Astrocyte of the cerebellum (primary cell): Measurements from ENCODE around the gene SFTA2.
"Not testable (repeated sequence)": the region's sequence is repeated elsewhere in the genome, so short reads cannot be mapped to it uniquely, and the experiment has no call there.

ENCODE experiments used
- DNase-seq: peaks from one replicate; pipeline ENCODE4 v3.0.0-alpha.2; 2011; ENCODE audit warnings: low read depth
- H3K4me3 ChIP-seq: 2 replicates; pipeline ENCODE4 v1.5.1; 2011; ENCODE audit warnings: mild to moderate bottlenecking, low read depth, low read length, moderate library complexity
- in situ Hi-C: cut with HindIII; loops from 2 replicates; pipeline ENCODE4 v1.10.0; 2017; ENCODE audit warnings: low sequenced_read_pairs
- TF ChIP-seq, protein P1 (sequence below): IDR thresholded peaks from 2 replicates; pipeline ENCODE4 v1.5.1; 2012; ENCODE audit warnings: low read length, low read depth, moderate library complexity, mild to moderate bottlenecking; ENCODE audit errors: missing control alignments

SFTA2 gene

DNA sequence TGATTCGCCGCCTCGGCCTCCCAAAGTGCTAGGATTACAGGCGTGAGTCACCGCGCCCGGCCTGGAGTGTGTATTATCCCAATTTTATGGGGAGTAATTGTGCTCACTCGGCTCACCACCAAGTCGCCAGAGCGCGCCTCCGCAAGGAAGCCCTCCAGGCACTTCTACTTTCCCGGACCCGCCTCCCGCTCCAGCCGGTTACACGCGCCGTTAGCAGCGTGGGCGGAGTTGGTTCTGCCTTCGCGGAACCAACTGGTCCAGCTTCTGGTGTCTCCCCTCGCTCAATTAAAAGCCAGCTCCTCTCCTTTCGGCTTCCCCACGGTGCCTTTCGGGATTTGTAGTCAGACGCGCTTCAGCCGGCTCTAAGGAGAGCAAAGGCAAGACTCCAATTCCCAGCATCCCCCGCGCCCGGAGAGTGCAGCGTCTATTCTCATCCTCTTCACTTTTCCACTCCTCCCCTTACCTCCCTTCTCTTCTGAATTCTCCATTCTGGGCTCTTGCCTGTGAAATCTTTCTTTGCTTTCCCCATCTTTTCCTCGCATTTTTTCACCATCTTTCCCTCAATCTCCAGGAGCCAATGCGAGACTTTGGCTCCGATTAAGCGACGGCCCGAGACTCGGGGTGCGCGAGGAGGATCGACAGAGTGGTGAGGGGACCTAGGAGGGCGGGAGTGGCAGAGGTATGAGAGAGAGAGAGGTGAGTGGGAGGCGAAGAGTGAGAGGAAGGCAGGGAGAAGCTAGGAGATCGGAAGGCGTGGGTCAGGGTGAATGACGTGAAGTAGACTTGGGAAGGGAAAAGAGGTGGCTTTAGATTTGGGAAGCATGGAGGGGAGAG, 24.0 kb downstream of the SFTA2 start, which contains the start of gene GTF2H4:
Gene GTF2H4 (plus strand): TSS at position 450 of the 834 bp plus-strand sequence.
- TF ChIP-seq, protein P1, sequence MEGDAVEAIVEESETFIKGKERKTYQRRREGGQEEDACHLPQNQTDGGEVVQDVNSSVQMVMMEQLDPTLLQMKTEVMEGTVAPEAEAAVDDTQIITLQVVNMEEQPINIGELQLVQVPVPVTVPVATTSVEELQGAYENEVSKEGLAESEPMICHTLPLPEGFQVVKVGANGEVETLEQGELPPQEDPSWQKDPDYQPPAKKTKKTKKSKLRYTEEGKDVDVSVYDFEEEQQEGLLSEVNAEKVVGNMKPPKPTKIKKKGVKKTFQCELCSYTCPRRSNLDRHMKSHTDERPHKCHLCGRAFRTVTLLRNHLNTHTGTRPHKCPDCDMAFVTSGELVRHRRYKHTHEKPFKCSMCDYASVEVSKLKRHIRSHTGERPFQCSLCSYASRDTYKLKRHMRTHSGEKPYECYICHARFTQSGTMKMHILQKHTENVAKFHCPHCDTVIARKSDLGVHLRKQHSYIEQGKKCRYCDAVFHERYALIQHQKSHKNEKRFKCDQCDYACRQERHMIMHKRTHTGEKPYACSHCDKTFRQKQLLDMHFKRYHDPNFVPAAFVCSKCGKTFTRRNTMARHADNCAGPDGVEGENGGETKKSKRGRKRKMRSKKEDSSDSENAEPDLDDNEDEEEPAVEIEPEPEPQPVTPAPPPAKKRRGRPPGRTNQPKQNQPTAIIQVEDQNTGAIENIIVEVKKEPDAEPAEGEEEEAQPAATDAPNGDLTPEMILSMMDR: no peak
- peak; percentile 98 for DNase-seq
- in situ Hi-C loops: no loop called here
- H3K4me3 ChIP-seq: peak within 1 kb of the TSS; percentile 99

DNA sequence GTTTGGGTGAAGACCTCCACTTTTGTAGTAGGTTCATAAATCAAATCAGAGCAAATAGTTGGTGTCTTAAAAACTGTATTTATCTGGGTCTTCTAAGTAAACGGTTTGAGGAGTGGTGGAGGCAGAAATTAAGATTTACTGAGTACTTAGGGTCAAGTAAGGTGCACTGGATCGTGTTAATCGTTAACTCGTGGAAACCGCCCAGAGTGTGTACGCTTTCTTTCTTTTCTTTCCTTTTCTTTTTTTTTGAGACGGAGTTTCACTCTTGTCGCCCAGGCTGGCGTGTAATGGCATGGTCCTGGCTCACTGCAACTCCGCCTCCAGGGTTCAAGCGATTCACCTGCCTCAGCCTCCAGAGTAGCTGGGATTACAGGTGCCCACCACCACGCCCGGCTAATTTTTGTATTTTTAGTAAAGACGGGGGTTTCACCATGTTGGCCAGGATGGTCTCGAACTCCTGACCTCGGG, 24.6 kb downstream of the SFTA2 start:
- in situ Hi-C loops, DNase-seq: not testable (repeated sequence)
- H3K4me3 ChIP-seq: peak overlapping the region; percentile 99

- H3K4me3 ChIP-seq: no peak overlapping the region
- TF ChIP-seq, protein P1: no peak
- no peak for DNase-seq
- in situ Hi-C loops: no loop called here
Measured at GRCh38 chr6:30903236-30903635, 28.7 kb downstream of the SFTA2 start.

DNA sequence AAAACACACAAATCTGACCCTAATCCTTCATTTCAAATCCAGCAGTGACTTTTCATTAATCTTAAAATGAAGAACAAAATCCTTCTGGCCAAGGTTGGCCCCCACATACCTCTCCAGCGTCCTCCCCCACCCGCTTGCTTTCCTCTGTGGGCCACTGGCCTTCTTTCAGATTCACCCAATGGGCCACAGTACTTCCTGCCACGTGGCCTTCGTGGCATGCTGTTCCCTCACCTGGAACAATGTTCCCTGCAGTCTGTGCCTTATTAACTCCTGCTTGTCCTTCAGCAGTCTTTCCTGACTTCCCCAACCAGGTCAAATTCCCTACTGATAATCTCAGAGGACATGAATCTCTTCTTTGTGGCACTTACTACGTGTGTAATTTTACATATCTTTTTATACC, 29.3 kb downstream of the SFTA2 start:
- H3K4me3 ChIP-seq: no peak overlapping the region
- TF ChIP-seq, protein P1: no peak
- in situ Hi-C loops: no loop called here
- DNase-seq: no peak

GRCh38 chr6:30902196-30902595, 29.8 kb downstream of the SFTA2 start:
- in situ Hi-C loops, DNase-seq, H3K4me3 ChIP-seq: not testable (repeated sequence)

- TF ChIP-seq, protein P1: no peak
- no peak overlapping the region for H3K4me3 ChIP-seq
- in situ Hi-C loops: no loop called here
- no peak for DNase-seq
Measured at GRCh38 chr6:30901436-30901835, 30.5 kb downstream of the SFTA2 start.

GRCh38 chr6:30900863-30901417, 31.0 kb downstream of the SFTA2 start:
- no peak overlapping the region for H3K4me3 ChIP-seq
- in situ Hi-C loops: no loop called here

More at GRCh38 chr6:30900863-30901417, 31.0 kb downstream of the SFTA2 start:
- no peak for DNase-seq
- TF ChIP-seq, protein P1: no peak
